Aorta (tissue), 5 donors: ENCODE data around the gene SOS1. TPM values are rescaled to one million over a fixed set of nuclear protein-coding genes. Genes with fewer than 3 reads are reported as not detected.

Source experiments
- ATAC-seq: fragments of 200-7000 bp; cut with Tn5 transposase; one replicate; pipeline ENCODE4 v1.9.1; 2022; ENCODE audit warnings: moderate library complexity; ENCODE audit not compliant: low FRiP score
- DNase-seq, 2 donors: peaks; one replicate each; pipeline ENCODE4 v3.0.0-alpha.2; 2020
- H3K27ac ChIP-seq, 2 donors: one replicate each; pipeline ENCODE4 v1.5.1; 2013; ENCODE audit warnings: low read length in 2 of 2, mild to moderate bottlenecking in 2 of 2, moderate library complexity in 2 of 2, control low read depth in 1 of 2, inconsistent platforms in 1 of 2, low read depth in 1 of 2
- H3K27me3 ChIP-seq, 2 donors: one replicate each; pipeline ENCODE4 v1.6.1; 2013; ENCODE audit warnings: control low read depth in 1 of 2, low read length in 1 of 2, mild to moderate bottlenecking in 1 of 2, moderate library complexity in 1 of 2; ENCODE audit not compliant: insufficient read depth in 2 of 2, control insufficient read depth in 1 of 2
- H3K36me3 ChIP-seq, 2 donors: one replicate each; pipeline ENCODE4 v1.6.1; 2013; ENCODE audit warnings: control low read depth in 1 of 2, low read length in 1 of 2, mild to moderate bottlenecking in 1 of 2; ENCODE audit not compliant: insufficient read depth in 2 of 2, control insufficient read depth in 1 of 2
- H3K4me1 ChIP-seq, 2 donors: one replicate each; pipeline ENCODE4 v1.6.1; 2013; ENCODE audit warnings: low read length in 2 of 2, control low read depth in 1 of 2, mild to moderate bottlenecking in 1 of 2, moderate library complexity in 1 of 2; ENCODE audit not compliant: insufficient read depth in 2 of 2, control insufficient read depth in 1 of 2
- H3K4me3 ChIP-seq, 2 donors: one replicate each; pipeline ENCODE4 v1.5.1; 2013; ENCODE audit warnings: low read length in 2 of 2, control low read depth in 1 of 2, mild to moderate bottlenecking in 1 of 2
- H3K9me3 ChIP-seq: one replicate; pipeline ENCODE4 v1.6.1; 2013; ENCODE audit warnings: mild to moderate bottlenecking, low read length; ENCODE audit not compliant: control insufficient read depth
- WGBS, 2 donors: extraction: QIAGEN DNeasy Blood & Tissue Kit; methylation state at CpG; one replicate each; pipeline ENCODE4 v1.1.7; 2013; 5-methylcytosine and 5-hydroxymethylcytosine counted together
- intact Hi-C, 2 donors: fragments of 100-400 bp; cut with DNase I; formaldehyde crosslinking; loops; one replicate each; pipeline versions ENCODE4 v1.14.2 to v1.15.0; 2022
- polyA plus RNA-seq, 2 donors: library from polyadenylated mRNA; stranded (reverse); fragments of 200-250 nt; gene quantifications; one replicate each; pipeline ENCODE4 v1.2.3, GENCODE V29; 2013
- total RNA-seq, 2 donors: library from RNA; stranded (reverse); fragmentation: NEBNext Ultra II Directional; extraction: Animal tissue kit (Norgen Biotek cat#: 25700); gene quantifications; one replicate each; pipeline ENCODE4 v1.2.1, GENCODE V29; 2021
- donor health status: healthy with polysubstance abuse.
- donor health status: Bipolar disorder and iron deficiency.
- donor health status: DM: no; HTN: no; CAD: no.
- donor health status: DM: no; HTN: no; CAD: no.
- donor health status: DM: yes; HTN: yes; CAD: no.

SOS1 gene
- total and polyA plus RNA-seq, 4 donors: 7.6 to 67.9 (median 33.0) TPM

GRCh38 chr2:38948995-38949394 lies 171.9 kb downstream of the SOS1 start:
- Histone ChIP-seq H3K27ac (no peak overlapping the region), H3K36me3 (peaks cover 0 to 2% of the 10 kb centered on the region in 2 donors), H3K4me1 (no peaks in the 10 kb centered on the region), H3K9me3 (no peaks in the 10 kb centered on the region), H3K27me3 (no peaks in the 10 kb centered on the region), H3K4me3 (no peak overlapping the region)
- no peak for DNase-seq
- 83 to 87% methylated on average over 4 of the region's 4 CpGs for WGBS, 2 donors
- no peak for ATAC-seq
- intact Hi-C loops: loop anchor here (2.0 to 10.0 kb wide), 4 partner anchors 88 to 282 kb away; no protein-coding TSS in a partner anchor

- H3K4me3 ChIP-seq: no peak overlapping the region
- no peaks in the 10 kb centered on the region for H3K27me3 ChIP-seq
- intact Hi-C loops: loop anchor here (2.0 to 10.0 kb wide), 4 partner anchors 89 to 282 kb away; no protein-coding TSS in a partner anchor
- no peaks in the 10 kb centered on the region for H3K4me1 ChIP-seq
- no peaks in the 10 kb centered on the region for H3K9me3 ChIP-seq
- no peak for DNase-seq
- no peak for ATAC-seq
- WGBS, 2 donors: 77 to 93% methylated on average over 3 of the region's 3 CpGs
- H3K36me3 ChIP-seq: peaks cover 0 to 2% of the 10 kb centered on the region in 2 donors
- H3K27ac ChIP-seq: no peak overlapping the region
Measured at GRCh38 chr2:38948387-38948882, 172.4 kb downstream of the SOS1 start.

- 46 to 47% methylated on average over 11 of the region's 11 CpGs for WGBS, 2 donors
- H3K27me3 ChIP-seq: no peaks in the 10 kb centered on the region
- H3K36me3 ChIP-seq: peaks cover 0 to 2% of the 10 kb centered on the region in 2 donors
- intact Hi-C loops: loop anchor here (2.0 to 10.0 kb wide), 4 partner anchors 90 to 283 kb away; no protein-coding TSS in a partner anchor
- no peaks in the 10 kb centered on the region for H3K4me1 ChIP-seq
- no peaks in the 10 kb centered on the region for H3K9me3 ChIP-seq
- H3K4me3 ChIP-seq: no peak overlapping the region
- ATAC-seq: peak; percentile 66
- no peak overlapping the region for H3K27ac ChIP-seq
- peak; percentile 82 to 84 for DNase-seq
Measured at GRCh38 chr2:38947241-38948239, 173.3 kb downstream of the SOS1 start.

GRCh38 chr2:38945911-38946310 lies 174.9 kb downstream of the SOS1 start:
- peak; percentile 11 for ATAC-seq
- no peak overlapping the region for H3K4me3 ChIP-seq
- H3K27me3 ChIP-seq: no peaks in the 10 kb centered on the region
- no peak overlapping the region for H3K27ac ChIP-seq
- DNase-seq: no peak
- WGBS, 2 donors: 88 to 91% methylated on average over 5 of the region's 5 CpGs
- H3K9me3 ChIP-seq: no peaks in the 10 kb centered on the region
- H3K4me1 ChIP-seq: no peaks in the 10 kb centered on the region
- H3K36me3 ChIP-seq: peaks cover 0 to 2% of the 10 kb centered on the region in 2 donors
- intact Hi-C loops: loop anchor here (5.0 to 10.0 kb wide), 3 partner anchors 91 to 279 kb away; no protein-coding TSS in a partner anchor

- H3K9me3 ChIP-seq: no peaks in the 10 kb centered on the region
- DNase-seq: no peak
- no peak for ATAC-seq
Measured at GRCh38 chr2:38945372-38945771, 175.5 kb downstream of the SOS1 start.

GRCh38 chr2:38943784-38944183 lies 177.1 kb downstream of the SOS1 start:
- no peak for ATAC-seq
- intact Hi-C loops: loop anchor here in 1 of 2 donors (10.0 kb wide), 1 partner anchor 281 kb away; no protein-coding TSS in a partner anchor

More at GRCh38 chr2:38945372-38945771, 175.5 kb downstream of the SOS1 start:
- no peak overlapping the region for H3K4me3 ChIP-seq
- no peaks in the 10 kb centered on the region for H3K27me3 ChIP-seq
- H3K36me3 ChIP-seq: peaks cover 0 to 2% of the 10 kb centered on the region in 2 donors
- intact Hi-C loops: loop anchor here (5.0 to 10.0 kb wide), 3 partner anchors 92 to 279 kb away; no protein-coding TSS in a partner anchor
- no peaks in the 10 kb centered on the region for H3K4me1 ChIP-seq
- 94 to 96% methylated on average over 4 of the region's 4 CpGs for WGBS, 2 donors
- H3K27ac ChIP-seq: no peak overlapping the region

GRCh38 chr2:38940746-38941145 lies 180.1 kb downstream of the SOS1 start:
- ATAC-seq: no peak
- no peaks in the 10 kb centered on the region for H3K27me3 ChIP-seq
- no peaks in the 10 kb centered on the region for H3K4me1 ChIP-seq
- peaks cover 0 to 2% of the 10 kb centered on the region in 2 donors for H3K36me3 ChIP-seq
- no peak overlapping the region for H3K4me3 ChIP-seq
- DNase-seq: no peak
- no peak overlapping the region for H3K27ac ChIP-seq
- intact Hi-C loops: loop anchor here in 1 of 2 donors (10.0 kb wide), 1 partner anchor 284 kb away; no protein-coding TSS in a partner anchor
- WGBS, 2 donors: 86 to 89% methylated on average over 1 of the region's 1 CpG
- no peaks in the 10 kb centered on the region for H3K9me3 ChIP-seq

More at GRCh38 chr2:38943784-38944183, 177.1 kb downstream of the SOS1 start:
- H3K36me3 ChIP-seq: peaks cover 0 to 2% of the 10 kb centered on the region in 2 donors
- no peak for DNase-seq
- no peaks in the 10 kb centered on the region for H3K9me3 ChIP-seq
- no peak overlapping the region for H3K27ac ChIP-seq
- no peak overlapping the region for H3K4me3 ChIP-seq
- H3K4me1 ChIP-seq: no peaks in the 10 kb centered on the region
- no peaks in the 10 kb centered on the region for H3K27me3 ChIP-seq

GRCh38 chr2:38937548-38937947 lies 183.3 kb downstream of the SOS1 start:
- Histone ChIP-seq H3K4me3 (no peak overlapping the region), H3K27me3 (no peaks in the 10 kb centered on the region), H3K27ac (no peak overlapping the region), H3K36me3 (no peaks in the 10 kb centered on the region), H3K9me3 (no peaks in the 10 kb centered on the region), H3K4me1 (no peaks in the 10 kb centered on the region)
- ATAC-seq (no peak), DNase-seq (no peak)
- intact Hi-C loops: no loop called here
- 77 to 91% methylated on average over 3 of the region's 3 CpGs for WGBS, 2 donors
